NB4 (cell line): ENCODE results near the gene RRAGB.
"Not testable (repeated sequence)": the region's sequence is repeated elsewhere in the genome, so short reads cannot be mapped to it uniquely, and the experiment has no call there.

Experiments used
- CTCF ChIP-seq: IDR thresholded peaks from one replicate; pipeline ENCODE4 v1.5.1; 2012; ENCODE audit warnings: low read depth, low read length
- MAX ChIP-seq: IDR thresholded peaks from 2 replicates; pipeline ENCODE4 v1.6.1; 2011; ENCODE audit warnings: low read depth, low read length
- MYC ChIP-seq: IDR thresholded peaks from 2 replicates; pipeline ENCODE4 v1.6.1; 2011; ENCODE audit warnings: low read depth, low read length
- POLR2A ChIP-seq: IDR thresholded peaks from 2 replicates; pipeline ENCODE4 v1.6.1; 2011; ENCODE audit warnings: mild to moderate bottlenecking; ENCODE audit not compliant: insufficient read length; ENCODE audit errors: extremely low read depth

DNA sequence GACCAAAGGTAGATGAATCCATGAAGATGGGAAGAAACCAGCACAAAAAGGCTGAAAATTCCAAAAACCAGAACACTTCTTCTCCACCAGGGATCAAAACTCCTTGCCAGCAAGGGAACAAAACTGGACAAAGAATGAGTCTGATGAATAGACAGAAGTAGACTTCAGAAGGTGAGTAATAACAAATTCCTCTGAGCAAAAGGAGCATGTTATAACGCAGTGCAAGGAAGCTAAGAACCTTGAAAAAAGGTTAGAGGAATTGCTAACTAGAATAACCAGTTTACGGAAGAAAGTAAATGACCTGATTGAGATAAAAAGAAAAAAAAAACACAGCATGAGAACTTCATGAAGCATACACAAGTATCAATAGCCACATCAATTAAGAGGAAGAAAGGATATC, 14.1 kb upstream of the RRAGB start:
- TF ChIP-seq CTCF, POLR2A, MAX, MYC: not testable (repeated sequence)
